ENCODE measurements around the gene BANK1.

DNA sequence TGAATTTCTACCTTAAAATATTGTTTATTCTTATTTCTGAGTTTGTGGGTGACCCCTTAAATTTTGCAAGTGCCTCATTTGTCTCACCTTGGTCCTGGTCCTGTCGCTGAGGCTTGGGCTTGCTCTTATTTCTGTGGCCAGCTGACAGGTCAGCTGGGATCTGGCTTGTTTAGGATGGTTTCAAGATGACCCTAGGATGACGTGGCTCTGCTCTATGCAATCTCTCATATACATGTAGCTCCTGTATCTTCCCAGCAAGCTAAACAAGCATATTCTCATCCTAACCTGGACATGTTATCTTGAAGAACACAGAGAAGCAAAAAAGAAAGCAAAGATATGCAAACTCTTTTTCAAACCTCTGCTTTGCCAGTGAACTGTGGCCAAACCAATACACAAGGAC is 158.4 kb downstream of the BANK1 start:
- TF ChIP-seq, protein P1, sequence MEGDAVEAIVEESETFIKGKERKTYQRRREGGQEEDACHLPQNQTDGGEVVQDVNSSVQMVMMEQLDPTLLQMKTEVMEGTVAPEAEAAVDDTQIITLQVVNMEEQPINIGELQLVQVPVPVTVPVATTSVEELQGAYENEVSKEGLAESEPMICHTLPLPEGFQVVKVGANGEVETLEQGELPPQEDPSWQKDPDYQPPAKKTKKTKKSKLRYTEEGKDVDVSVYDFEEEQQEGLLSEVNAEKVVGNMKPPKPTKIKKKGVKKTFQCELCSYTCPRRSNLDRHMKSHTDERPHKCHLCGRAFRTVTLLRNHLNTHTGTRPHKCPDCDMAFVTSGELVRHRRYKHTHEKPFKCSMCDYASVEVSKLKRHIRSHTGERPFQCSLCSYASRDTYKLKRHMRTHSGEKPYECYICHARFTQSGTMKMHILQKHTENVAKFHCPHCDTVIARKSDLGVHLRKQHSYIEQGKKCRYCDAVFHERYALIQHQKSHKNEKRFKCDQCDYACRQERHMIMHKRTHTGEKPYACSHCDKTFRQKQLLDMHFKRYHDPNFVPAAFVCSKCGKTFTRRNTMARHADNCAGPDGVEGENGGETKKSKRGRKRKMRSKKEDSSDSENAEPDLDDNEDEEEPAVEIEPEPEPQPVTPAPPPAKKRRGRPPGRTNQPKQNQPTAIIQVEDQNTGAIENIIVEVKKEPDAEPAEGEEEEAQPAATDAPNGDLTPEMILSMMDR (IDR thresholded peaks at IDR 0.05) = no peak
- TF ChIP-seq EZH2 (IDR thresholded peaks at IDR 0.05; ENCODE audit: borderline replicate concordance, insufficient read depth, low read depth, low read length, poor library complexity, severe bottlenecking) = no peak

All from B cell (primary cell).